GM23338 (cell line): ENCODE data around the gene DOCK4. TPM values are rescaled to one million over a fixed set of nuclear protein-coding genes. Genes with fewer than 3 reads are reported as not detected.

Source experiments
- ATAC-seq: fragments of 200-7000 bp; cut with Tn5 transposase; 3 replicates; pipeline ENCODE4 v1.9.1; 2020
- DNase-seq: peaks from one replicate; pipeline ENCODE4 v3.0.0-alpha.2; 2015; ENCODE audit warnings: low spot score
- H2AFZ ChIP-seq: fragments of 200-600 bp; sonication (generic); 2 replicates; pipeline ENCODE4 v1.8.0; 2016; ENCODE audit warnings: antibody characterized with exemption, mild to moderate bottlenecking, moderate library complexity
- H3F3A ChIP-seq: fragments of 200-600 bp; sonication (generic); replicated peaks from 2 replicates; pipeline ENCODE4 v1.8.0; 2017; ENCODE audit warnings: antibody characterized with exemption, mixed run types, low read depth
- H3K27ac ChIP-seq: fragments of 200-600 bp; sonication (generic); 2 replicates; pipeline ENCODE4 v1.6.1; 2016; ENCODE audit warnings: low read depth
- H3K27me3 ChIP-seq: fragments of 200-600 bp; sonication (generic); 2 replicates; pipeline ENCODE4 v1.8.0; 2016; ENCODE audit warnings: mild to moderate bottlenecking, mixed run types, moderate library complexity; ENCODE audit not compliant: insufficient read depth
- H3K36me3 ChIP-seq: fragments of 200-600 bp; sonication (generic); 2 replicates; pipeline ENCODE4 v1.8.0; 2016; ENCODE audit warnings: mild to moderate bottlenecking; ENCODE audit not compliant: insufficient read depth
- H3K4me1 ChIP-seq: fragments of 200-600 bp; sonication (generic); 2 replicates; pipeline ENCODE4 v1.8.0; 2016; ENCODE audit warnings: mild to moderate bottlenecking, moderate library complexity; ENCODE audit not compliant: insufficient read depth
- H3K4me2 ChIP-seq: fragments of 200-600 bp; sonication (generic); 2 replicates; pipeline ENCODE4 v1.7.1; 2017; ENCODE audit warnings: mixed run types
- H3K4me3 ChIP-seq: fragments of 200-600 bp; sonication (generic); 2 replicates; pipeline ENCODE4 v1.6.1; 2016; ENCODE audit warnings: mixed run types
- H3K79me2 ChIP-seq: fragments of 200-600 bp; sonication (generic); replicated peaks from 2 replicates; pipeline ENCODE4 v1.8.0; 2017; ENCODE audit warnings: mild to moderate bottlenecking; ENCODE audit not compliant: insufficient read depth
- H3K9me2 ChIP-seq: fragments of 200-600 bp; sonication (generic); 2 replicates; pipeline ENCODE4 v1.8.0; 2017; ENCODE audit not compliant: insufficient read depth
- H4K20me1 ChIP-seq: fragments of 200-600 bp; sonication (generic); replicated peaks from 2 replicates; pipeline ENCODE4 v1.8.0; 2017; ENCODE audit warnings: mild to moderate bottlenecking; ENCODE audit not compliant: insufficient read depth
- H3K27ac Mint-ChIP-seq: 2 replicates; pipeline ENCODE4 v1.8.0; 2020; ENCODE audit warnings: inconsistent platforms, mild to moderate bottlenecking, moderate library complexity, mixed read lengths
- H3K27me3 Mint-ChIP-seq: 3 replicates; pipeline ENCODE4 v1.8.0; 2022; ENCODE audit warnings: low read depth, mild to moderate bottlenecking, moderate library complexity, mixed read lengths, inconsistent platforms; ENCODE audit not compliant: insufficient read depth, poor library complexity
- H3K36me3 Mint-ChIP-seq: 3 replicates; pipeline ENCODE4 v1.8.0; 2021; ENCODE audit warnings: low read depth, mild to moderate bottlenecking, inconsistent platforms, moderate library complexity, mixed read lengths
- H3K4me1 Mint-ChIP-seq: 3 replicates; pipeline ENCODE4 v1.8.0; 2020; ENCODE audit warnings: mild to moderate bottlenecking, inconsistent platforms, mixed read lengths
- H3K4me3 Mint-ChIP-seq: 3 replicates; pipeline ENCODE4 v1.8.0; 2021; ENCODE audit warnings: moderate library complexity, mild to moderate bottlenecking, inconsistent platforms, mixed read lengths
- H3K9me3 Mint-ChIP-seq: 3 replicates; pipeline ENCODE4 v1.8.0; 2020; ENCODE audit warnings: moderate library complexity, mild to moderate bottlenecking, inconsistent platforms, mixed read lengths
- CREB1 ChIP-seq: fragments of 250-450 bp; sonication (Bioruptor Pico); IDR thresholded peaks from 2 replicates; pipeline ENCODE4 v1.5.0; 2020; ENCODE audit warnings: low read depth, mild to moderate bottlenecking, moderate library complexity
- EZH2 ChIP-seq: fragments of 200-600 bp; sonication (generic); IDR thresholded peaks from one replicate; pipeline ENCODE4 v1.8.0; 2017; ENCODE audit warnings: antibody characterized with exemption, mild to moderate bottlenecking, low read depth; ENCODE audit not compliant: unreplicated experiment
- EZH2phosphoT487 ChIP-seq: fragments of 200-600 bp; sonication (generic); IDR thresholded peaks from one replicate; pipeline ENCODE4 v1.8.1; 2018; ENCODE audit warnings: antibody characterized with exemption; ENCODE audit not compliant: unreplicated experiment
- JUNB ChIP-seq: IDR thresholded peaks from one replicate; pipeline ENCODE4 v1.6.1; 2016; ENCODE audit warnings: antibody characterized with exemption; ENCODE audit not compliant: unreplicated experiment
- NANOG ChIP-seq: IDR thresholded peaks from 2 replicates; pipeline ENCODE4 v1.6.1; 2016; ENCODE audit warnings: antibody characterized with exemption, borderline replicate concordance
- POLR2AphosphoS5 ChIP-seq: IDR thresholded peaks from 2 replicates; pipeline ENCODE4 v1.6.1; 2016; ENCODE audit warnings: antibody characterized with exemption, low read depth
- REST ChIP-seq: IDR thresholded peaks from one replicate; pipeline ENCODE4 v1.6.1; 2018; ENCODE audit warnings: antibody characterized with exemption; ENCODE audit not compliant: unreplicated experiment
- ZNF114 ChIP-seq: fragments of 250-450 bp; sonication (Bioruptor Pico); IDR thresholded peaks from 2 replicates; pipeline ENCODE4 v1.5.0; 2020; ENCODE audit warnings: mild to moderate bottlenecking, moderate library complexity
- polyA plus RNA-seq: library from polyadenylated mRNA; unstranded; fragments of >200 nt; fragmentation: Nextera tagmentation; extraction: Ambion mirVana; gene quantifications from 2 replicates; pipeline ENCODE4 v1.2.1, GENCODE V29; 2016
- total RNA-seq: library from RNA; depleted of rRNA; stranded (reverse); fragments of >200 nt; shearing (Covaris generic); gene quantifications from 2 replicates; pipeline ENCODE4 v1.2.3, GENCODE V29; 2014
- TF ChIP-seq, protein P1 (sequence below), 2 experiments: fragments of 200-600 bp in 1 of 2; sonication (generic) in 1 of 2; conservative IDR thresholded peaks; 2 replicates each; pipeline versions ENCODE4 v1.5.1 to v1.6.1; 2016 to 2017; ENCODE audit warnings: antibody characterized with exemption in 2 of 2, low read depth in 2 of 2, mild to moderate bottlenecking in 2 of 2, moderate library complexity in 1 of 2

The DOCK4 gene
- total and polyA plus RNA-seq, 2 experiments from 2014 or later = 6.3 to 33.8 TPM

DNA sequence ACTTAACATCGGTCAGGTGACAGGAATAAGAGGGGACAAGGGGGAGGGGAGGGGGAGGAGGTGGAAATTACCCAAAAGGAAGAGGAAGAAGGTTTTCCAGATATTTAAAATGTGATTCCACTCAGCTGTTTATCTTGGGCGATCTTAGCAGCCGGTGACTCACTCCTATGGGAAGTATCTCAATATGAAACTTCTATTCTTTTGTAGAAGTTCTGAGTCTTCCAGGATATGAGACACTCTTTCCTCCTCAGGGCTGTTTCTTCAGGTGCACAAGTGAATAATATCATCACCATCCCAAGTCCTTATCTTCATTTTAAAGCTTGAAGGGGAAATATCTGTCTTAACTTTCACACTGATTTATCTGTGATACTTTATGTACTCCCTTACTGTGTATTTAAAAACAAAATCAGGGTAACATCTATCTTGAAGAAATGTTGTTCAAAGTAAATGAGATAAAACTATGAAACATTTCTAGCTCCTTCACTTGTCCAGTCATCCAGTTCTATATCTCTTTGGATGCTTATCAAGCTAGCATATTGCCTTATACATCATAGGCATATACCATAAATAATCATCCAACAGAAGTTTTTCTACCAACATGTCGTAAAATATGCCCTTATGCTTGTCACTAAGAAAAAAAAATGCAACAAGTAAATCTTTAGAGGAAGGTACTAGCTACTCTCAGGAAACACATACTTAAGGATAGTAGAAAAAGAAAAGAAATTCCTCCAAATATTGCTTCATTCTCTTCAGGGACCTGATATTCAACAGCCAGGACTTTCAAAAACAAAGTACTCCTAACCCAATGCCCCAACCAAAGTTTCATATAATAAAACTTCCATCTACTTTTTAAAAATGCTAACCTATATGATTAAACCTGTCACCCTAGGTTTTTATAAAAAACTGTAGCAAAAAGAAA, 13.7 kb downstream of the DOCK4 start:
- no peak overlapping the region for H3K27ac ChIP-seq
- no peak overlapping the region for H3K4me3 Mint-ChIP-seq
- no peaks in the 10 kb centered on the region for H3K9me2 ChIP-seq
- H3K27me3 ChIP-seq = no peaks in the 10 kb centered on the region
- no peak overlapping the region for H3K27ac Mint-ChIP-seq
- no peak overlapping the region for H3K4me2 ChIP-seq
- DNase-seq (no peak), ATAC-seq (no peak)
- TF ChIP-seq EZH2phosphoT487 (no peak), CREB1 (CRISPR knock-in tag) (no peak), EZH2 (no peak), ZNF114 (no peak), JUNB (no peak), REST (no peak), POLR2AphosphoS5 (no peak)
- TF ChIP-seq, protein P1, sequence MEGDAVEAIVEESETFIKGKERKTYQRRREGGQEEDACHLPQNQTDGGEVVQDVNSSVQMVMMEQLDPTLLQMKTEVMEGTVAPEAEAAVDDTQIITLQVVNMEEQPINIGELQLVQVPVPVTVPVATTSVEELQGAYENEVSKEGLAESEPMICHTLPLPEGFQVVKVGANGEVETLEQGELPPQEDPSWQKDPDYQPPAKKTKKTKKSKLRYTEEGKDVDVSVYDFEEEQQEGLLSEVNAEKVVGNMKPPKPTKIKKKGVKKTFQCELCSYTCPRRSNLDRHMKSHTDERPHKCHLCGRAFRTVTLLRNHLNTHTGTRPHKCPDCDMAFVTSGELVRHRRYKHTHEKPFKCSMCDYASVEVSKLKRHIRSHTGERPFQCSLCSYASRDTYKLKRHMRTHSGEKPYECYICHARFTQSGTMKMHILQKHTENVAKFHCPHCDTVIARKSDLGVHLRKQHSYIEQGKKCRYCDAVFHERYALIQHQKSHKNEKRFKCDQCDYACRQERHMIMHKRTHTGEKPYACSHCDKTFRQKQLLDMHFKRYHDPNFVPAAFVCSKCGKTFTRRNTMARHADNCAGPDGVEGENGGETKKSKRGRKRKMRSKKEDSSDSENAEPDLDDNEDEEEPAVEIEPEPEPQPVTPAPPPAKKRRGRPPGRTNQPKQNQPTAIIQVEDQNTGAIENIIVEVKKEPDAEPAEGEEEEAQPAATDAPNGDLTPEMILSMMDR (conservative IDR thresholded peaks at IDR 0.05; ENCODE audit: low read depth in 2 of 2) = no peak
- H3K27me3 Mint-ChIP-seq = no peaks in the 10 kb centered on the region
- H3K36me3 ChIP-seq = no peaks in the 10 kb centered on the region
- H3K4me1 Mint-ChIP-seq = peaks cover 24% of the 10 kb centered on the region; the same call in 2 of the 3 replicates
- no peaks in the 10 kb centered on the region; the same call in 2 of the 3 replicates for H3K36me3 Mint-ChIP-seq
- H3K79me2 ChIP-seq = peaks cover 95% of the 10 kb centered on the region
- H3F3A ChIP-seq = no peaks in the 10 kb centered on the region
- peaks cover 9% of the 10 kb centered on the region; the same call in 1 of the 2 replicates for H4K20me1 ChIP-seq
- peaks cover 3% of the 10 kb centered on the region; the same call in 1 of the 2 replicates for H3K4me1 ChIP-seq
- H3K9me3 Mint-ChIP-seq = no peaks in the 10 kb centered on the region
- no peak overlapping the region for H3K4me3 ChIP-seq
- H2AFZ ChIP-seq = no peak overlapping the region

- Histone ChIP-seq H3F3A (no peaks in the 10 kb centered on the region), H3K4me1 (no peaks in the 10 kb centered on the region), H3K9me2 (no peaks in the 10 kb centered on the region), H3K36me3 (no peaks in the 10 kb centered on the region), H3K4me3 (no peak overlapping the region), H3K4me2 (no peak overlapping the region), H3K27ac (no peak overlapping the region), H4K20me1 (peaks cover 7% of the 10 kb centered on the region; the same call in 1 of the 2 replicates), H3K27me3 (no peaks in the 10 kb centered on the region), H3K79me2 (peaks cover 94% of the 10 kb centered on the region), H2AFZ (no peak overlapping the region)
- Mint-ChIP-seq H3K27me3 (no peaks in the 10 kb centered on the region), H3K27ac (no peak overlapping the region), H3K4me1 (peaks cover 25% of the 10 kb centered on the region; the same call in 2 of the 3 replicates), H3K4me3 (no peak overlapping the region), H3K9me3 (no peaks in the 10 kb centered on the region), H3K36me3 (no peaks in the 10 kb centered on the region; the same call in 2 of the 3 replicates)
- no peak for DNase-seq
- no peak for ATAC-seq
- TF ChIP-seq CREB1 (CRISPR knock-in tag) (no peak), REST (no peak), NANOG (no peak), EZH2phosphoT487 (no peak), JUNB (no peak)
- TF ChIP-seq, protein P1 (conservative IDR thresholded peaks at IDR 0.05; ENCODE audit: low read depth in 2 of 2) = no peak
These were observed 16.1 kb downstream of the DOCK4 start for GRCh38 chr7:112190120-112190519.
